ENCODE data around the gene NFIC.

The NFIC gene

DNA sequence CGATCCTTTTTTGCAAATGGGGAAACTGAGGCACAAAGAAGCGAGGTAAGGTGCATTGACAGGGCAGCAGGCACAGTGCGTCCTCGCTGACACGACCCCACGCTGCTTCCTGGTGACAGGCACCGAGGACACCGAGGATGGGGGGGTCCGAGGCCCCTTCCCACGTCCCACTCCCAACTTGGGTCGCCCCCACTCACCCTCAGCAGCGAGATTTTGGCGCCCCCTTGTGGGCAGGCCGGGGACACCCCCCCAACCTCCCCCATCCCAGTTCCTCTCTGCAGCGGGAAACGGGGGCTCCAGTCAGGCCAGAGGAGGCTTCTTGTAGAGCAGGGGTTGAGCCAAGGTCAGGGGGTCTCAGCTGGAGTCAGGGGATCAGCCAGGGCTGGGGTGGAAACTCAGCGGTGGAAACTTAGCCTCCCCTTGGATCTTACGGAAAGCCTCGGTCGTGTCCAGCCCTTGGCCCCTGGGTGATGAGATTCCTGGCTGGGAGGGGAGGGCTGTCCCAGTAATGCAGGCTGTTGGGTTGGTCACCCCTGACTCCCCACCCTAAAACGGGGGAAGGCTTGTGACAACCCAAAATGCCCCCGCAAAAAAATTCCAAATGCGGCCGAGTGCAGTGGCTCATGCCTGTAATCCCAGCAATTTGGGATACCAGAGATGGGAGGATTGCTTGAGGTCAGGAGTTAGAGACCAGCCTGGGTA, 105.7 kb downstream of the NFIC start:
- DNase-seq, result peak; percentile 30

DNA sequence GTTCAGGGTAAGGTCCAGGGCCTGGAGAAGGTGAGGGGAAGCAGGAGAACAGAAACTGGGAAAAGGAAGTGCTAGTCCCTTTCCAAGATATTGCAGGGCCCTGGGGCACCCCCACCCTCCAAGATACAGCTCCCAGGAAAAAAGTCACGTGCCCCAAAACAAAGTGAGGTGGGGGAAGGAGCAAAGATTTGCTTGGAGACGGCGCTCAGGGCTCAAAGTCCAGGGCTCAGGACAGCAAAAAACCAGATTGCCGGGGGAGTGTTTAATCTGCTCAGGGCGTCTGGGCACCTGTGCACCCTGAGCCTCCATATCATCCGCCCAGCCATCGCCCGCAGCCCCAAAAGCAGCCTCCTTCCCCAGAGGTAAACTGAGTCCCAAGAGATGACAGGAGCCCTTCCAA, 107.6 kb downstream of the NFIC start:
- no peak for DNase-seq

DNA sequence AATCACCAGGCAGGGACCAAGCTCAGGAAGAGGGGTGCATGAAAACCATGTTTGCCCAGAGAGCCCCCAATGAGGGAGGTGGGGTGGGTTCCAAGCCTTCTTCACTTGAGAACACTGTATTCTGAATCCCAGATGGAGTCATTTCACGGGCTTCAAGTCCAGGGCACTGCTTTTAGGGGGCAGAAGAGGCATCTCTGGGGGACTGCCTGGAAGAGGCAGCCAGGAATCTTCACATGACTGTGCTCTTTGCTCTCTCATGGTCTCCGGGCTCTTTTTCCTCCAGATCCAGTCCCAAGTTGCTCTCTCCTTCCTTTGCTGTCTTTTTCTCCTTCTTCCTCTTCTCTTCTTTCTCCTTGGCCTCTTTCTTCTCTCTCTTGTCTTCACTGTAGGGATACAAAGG, 108.2 kb downstream of the NFIC start:
- no peak for DNase-seq

DNA sequence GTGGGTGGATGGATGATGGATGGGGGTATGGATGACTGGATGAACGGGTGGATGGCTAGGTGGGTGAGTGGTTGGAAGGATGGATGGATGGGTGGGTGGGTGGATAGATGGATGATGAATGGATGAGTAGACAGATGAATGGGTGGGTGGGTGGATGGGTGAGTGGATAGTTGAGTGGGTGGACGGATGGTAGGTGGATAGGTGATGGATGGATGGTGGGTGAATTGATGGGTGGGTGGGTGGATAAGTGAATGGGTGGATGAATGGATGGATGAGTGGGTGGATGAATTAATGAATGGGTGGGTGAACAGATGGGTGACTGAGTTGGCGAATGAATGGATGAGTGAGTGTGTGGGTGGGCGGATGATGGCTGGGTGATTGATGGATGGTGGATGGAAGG, 109.1 kb downstream of the NFIC start:
- DNase-seq, result no peak

DNA sequence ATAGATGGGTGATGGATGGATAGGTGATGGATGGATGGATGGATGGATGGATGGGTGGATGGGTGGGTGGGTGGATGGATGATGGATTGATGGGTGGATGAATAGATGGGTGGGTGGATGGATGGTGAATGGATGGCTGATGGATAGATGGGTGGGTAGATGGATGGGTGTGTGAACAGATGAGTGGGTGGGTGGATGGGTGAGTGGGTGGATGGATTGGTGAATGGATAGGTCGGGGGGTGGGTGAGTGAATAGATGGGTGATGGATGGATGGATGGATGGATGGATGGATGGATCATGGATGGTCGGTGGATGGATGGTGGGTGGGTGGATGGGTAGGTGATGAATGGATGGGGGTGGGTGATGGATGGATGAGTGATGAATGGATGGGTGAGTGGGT, 110.4 kb downstream of the NFIC start:
- DNase-seq, result no peak

DNA sequence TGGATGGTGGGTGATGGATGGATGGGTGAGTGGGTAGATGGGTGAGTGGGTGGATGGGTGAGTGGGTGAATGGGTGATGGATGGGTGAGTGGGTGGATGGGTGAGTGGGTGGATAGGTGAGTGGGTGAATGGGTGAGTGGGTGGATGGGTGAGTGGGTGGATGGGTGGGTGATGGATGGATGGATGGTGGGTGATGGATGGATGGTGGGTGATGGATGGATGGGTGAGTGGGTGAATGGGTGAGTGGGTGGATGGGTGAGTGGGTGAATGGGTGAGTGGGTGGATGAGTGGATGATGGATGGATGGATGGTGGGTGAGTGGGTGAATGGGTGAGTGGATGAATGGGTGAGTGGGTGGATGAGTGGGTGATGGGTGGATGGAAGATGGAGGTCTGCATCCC, 111.1 kb downstream of the NFIC start:
- no peak for DNase-seq

DNA sequence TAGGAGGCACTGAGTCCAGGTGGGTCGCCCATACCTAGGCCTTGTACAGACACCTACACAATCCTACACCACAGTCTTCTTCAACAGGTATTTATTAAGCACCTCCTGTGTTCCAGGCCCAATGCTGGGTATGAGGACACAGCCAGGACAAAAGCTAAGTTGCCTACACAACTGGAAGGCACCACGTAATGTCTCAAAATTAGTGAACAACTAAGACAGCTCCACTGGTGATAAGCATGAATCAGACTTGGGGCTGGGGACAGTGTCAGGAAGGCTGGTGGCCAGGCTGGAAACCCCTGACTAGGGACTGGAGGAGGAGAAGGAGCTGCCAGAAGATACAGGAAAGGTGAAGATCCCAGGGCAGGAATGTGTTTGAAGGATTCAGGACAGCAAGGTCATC, 111.6 kb downstream of the NFIC start:
- no peak for DNase-seq

DNA sequence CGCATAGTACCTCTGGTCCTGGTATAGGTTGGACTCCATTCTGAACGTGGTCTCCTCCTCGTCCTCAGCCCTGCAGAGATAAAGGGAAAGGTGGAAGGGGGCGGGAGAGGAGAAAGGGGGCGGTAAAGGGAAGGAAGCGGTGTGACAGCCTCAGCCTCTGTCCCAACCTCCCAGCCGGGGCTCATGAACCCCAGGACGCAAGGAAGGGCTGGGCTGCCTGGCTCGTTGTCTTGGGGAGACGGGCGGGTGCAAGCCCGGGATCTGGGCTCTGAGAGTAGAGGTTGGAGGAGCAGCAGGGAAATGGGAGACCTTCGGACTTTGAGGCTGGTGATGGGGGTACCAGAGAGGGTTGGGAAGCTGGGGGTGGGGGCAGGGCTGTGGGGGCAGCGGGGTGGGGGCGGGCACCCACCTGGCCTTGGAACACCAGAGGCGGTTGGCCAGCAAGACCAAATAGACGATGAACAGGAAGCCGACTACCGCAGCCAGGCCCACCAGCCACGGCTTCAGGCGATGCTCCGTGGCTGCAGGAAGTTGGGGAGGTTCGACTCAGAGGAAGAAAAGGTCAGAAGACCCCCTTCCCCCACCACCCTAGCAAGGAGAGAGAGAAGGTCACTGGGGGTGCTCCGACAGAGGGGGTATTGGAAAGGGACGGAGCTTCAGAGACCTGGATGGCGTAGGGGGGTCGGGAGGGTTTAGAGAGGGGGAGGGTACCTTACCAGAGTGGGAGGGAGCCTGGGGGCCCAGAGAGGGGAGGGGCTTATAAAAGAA, 112.2 kb downstream of the NFIC start:
- DNase-seq, result no peak

DNA sequence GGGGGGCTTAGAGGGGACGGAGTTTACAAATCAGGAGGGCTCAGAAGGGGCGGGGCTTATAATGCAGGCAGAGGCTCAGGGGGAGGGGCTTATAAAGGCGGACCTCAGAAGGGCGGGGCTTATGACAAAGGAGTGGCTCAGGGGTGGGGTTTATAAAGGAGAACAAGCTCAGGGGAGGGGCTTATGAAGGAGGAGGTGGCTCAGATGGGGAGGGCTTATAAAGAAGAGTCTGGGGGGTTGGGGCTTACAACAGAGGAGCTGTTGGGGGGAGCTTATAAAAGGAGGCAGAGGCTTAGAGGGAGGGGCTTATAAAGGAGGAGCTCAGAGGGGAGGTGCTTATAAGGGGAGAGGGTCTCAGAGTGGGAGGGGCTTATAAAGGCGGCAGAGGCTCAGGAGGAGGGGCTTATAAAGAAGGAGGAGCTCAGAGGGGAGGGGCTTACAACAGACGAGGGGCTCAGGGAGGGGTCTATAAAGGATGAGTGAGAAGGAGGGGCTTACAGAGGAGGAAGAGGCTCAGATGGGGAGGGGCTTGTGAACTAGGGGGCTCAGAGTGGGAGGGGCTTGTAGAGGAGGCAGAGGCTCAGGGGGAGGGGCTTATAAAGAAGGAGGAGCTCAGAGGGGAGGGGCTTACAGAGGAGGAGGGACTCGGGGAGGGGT, 112.9 kb downstream of the NFIC start:
- DNase-seq, result peak; percentile 71

DNA sequence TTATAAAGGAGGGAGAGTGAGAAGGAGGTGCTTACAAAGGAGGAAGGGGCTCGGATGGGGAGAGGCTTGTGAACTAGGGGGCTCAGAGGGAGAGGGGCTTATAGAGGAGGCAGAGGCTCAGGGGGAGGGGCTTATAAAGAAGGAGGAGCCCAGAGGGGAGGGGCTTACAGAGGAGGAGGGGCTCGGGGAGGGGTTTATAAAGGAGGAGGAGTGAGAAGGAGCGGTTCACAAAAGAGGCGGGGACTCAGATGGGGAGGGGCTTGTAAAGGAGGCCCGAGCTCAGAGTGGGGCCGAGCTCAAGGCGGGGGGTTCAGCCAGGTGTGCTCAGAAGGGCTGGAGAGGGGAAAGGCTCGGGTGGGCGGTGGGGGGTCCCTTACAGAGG, 113.4 kb downstream of the NFIC start:
- peak; percentile 35 for DNase-seq

DNA sequence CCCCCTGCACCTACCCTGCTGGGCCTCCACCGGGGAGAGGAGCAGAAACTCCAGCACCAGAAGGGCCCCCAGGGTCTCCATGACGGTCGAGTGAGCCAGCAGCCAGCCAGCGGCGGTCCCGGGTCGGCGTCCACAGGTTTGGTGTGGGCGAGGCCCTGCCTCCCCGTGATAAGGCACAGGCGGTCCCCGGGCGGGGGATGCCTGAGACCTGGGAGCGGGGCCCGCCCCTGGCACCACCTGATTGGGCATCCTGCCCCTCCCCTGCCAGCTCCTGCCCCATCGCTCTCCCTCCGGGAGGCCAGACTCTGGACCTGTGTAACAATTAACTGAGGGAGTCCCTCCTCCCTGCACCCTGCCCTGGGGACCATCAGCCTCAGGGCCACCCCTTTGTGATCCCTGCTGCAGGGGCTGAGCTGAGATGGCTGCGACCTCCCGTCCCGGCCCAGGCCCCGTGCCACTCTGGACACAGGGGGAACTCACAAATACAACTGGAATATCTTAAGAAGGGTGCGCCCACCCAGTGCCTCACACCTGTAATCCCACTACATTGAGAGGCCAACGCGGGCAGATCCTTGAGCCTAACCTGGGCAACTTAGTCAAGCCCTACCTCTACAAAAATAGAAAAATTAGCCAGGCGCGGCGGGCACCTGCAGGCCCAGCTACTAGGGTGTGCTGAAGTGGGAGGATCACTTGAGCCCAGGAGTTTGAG, 114.2 kb downstream of the NFIC start, which contains the start of gene SMIM24:
Gene SMIM24, minus strand, starts transcription at position 143 of the 709 bp plus-strand sequence. Its CDS starts 62 bp downstream, at position 81.
- DNase-seq, result no peak

DNA sequence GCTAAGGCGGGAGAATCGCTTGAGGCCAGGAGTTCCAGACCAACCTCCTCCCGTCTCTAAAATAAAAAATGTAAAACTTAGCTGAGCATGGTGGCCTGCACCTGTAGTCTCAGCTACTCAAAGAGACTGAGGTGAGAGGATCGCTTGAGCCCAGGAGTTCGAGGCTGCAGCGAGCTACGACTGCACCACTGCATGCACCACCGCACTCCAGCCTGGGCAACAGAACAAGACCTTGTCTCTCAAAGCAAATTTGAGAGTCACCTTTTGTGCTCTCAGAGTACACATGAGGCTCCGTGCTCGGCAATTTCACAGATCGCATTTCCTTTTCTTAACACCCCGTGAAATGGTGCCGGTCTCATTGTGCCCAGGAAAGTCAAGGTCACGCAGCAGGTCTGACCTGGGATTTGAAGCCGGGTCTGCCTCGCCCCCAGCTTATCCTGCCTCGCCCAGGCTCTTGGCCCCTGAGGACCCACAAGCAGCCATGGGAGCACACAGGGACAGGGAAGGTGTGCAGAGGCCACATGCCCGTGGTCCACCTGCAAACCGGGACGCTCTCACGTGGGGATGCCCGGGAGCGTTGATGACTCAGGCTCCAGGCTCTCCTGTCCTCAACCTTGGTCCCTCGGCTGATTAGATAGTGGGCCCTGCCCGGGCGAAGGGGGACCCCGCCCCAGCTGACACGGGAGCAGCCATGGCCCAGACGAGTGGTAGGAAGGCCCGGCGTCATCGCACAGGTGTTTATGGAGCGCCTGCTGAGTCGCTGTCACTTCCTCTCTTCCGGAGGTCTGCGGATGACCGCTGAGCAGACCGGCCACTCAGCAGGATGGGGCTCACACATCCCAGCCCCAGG, 115.1 kb downstream of the NFIC start:
- no peak for DNase-seq

DNA sequence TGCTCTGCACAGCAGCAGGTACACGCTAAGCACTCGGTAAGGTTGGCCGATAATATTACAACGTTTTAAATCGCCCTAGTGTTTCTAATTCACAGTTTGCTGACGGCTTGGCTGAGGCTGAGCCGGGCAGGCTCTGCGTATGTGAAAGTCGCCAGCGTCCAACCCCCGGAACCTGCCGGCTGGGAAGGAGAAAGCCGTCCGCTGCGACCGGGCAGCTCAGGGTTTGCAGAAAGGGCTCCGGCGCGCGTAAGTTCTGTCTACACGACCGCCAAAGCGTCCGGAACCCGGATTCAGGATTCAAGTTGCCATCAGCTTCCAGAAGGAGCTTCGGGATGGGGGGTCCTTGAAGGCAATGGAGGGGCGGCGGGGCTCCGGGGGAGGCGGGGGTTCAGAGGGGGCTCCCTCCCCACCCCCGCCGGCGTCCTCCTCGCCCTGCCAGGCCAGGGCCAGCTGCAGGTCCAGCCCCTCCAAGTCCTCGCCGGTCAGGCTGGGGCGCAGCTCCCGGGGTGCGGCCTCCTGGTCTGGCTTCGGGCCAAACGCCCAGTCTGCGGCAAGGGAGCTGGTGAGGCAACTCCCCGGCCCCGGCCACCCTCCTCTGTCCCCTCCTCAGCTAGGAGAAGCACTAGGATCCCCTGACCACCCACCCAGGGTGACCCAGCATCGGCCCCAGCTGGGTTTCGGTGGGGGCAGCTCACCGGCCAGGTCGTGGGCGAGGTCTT, 116.3 kb downstream of the NFIC start:
- DNase-seq, result no peak

DNA sequence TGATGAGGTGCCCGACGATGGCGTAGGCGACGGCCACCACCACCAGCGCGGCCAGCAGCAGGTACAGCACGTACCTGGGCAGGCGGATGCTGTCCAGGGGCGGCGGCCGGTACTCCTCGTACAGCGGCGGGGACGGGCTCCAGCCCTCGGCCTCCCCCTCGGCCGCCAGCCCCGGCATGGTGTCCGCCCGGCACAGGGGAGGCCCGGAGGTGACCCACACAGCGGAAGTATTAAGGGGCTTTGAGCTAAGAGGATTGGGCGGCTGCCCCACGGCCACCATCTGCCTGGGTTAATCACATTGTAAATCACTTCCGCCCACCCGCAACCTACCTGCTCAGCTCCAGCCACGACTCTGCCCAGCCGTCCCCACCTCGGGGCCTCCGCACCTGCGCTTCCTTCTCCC, 116.8 kb downstream of the NFIC start, which contains the start of gene SMIM44:
Gene SMIM44, minus strand, starts transcription at position 216 of the 403 bp plus-strand sequence. Its CDS starts 38 bp downstream, at position 178.
- DNase-seq, result no peak

DNA sequence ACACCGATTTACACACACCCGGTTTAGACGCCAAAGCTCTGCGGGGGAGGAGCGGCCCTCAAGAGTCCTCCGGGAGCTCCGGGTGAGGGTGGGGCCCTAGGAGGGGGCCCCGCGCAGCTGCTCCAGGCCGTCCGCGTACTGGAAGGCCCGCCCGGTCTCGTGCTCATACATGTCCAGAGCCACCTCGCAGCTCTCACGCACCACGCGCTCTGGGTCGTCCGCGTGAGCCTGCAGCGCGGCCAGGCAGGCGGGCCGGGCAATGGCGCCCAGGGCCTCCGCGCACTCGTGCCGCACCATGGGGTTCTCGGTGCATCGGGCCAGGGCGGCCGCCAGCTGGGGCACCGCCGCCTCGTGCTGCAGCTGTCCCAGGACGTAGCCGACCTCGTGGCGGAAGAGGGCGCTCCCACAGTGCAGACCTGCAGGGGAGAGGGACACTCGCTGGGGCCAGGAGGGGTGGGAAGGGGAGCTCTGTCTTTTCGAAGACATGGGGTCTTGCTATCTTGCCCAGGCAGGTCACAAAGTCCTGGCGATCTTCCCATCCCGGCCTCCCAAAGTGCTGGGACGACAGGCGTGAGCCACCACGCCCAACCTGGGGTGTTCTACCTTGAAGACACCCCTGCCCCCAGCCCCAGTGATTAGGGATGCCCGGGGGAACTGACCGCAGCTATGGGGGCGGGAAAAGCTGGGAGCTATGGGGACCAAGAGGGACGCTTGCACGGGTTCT, 125.2 kb downstream of the NFIC start:
- DNase-seq, result no peak

DNA sequence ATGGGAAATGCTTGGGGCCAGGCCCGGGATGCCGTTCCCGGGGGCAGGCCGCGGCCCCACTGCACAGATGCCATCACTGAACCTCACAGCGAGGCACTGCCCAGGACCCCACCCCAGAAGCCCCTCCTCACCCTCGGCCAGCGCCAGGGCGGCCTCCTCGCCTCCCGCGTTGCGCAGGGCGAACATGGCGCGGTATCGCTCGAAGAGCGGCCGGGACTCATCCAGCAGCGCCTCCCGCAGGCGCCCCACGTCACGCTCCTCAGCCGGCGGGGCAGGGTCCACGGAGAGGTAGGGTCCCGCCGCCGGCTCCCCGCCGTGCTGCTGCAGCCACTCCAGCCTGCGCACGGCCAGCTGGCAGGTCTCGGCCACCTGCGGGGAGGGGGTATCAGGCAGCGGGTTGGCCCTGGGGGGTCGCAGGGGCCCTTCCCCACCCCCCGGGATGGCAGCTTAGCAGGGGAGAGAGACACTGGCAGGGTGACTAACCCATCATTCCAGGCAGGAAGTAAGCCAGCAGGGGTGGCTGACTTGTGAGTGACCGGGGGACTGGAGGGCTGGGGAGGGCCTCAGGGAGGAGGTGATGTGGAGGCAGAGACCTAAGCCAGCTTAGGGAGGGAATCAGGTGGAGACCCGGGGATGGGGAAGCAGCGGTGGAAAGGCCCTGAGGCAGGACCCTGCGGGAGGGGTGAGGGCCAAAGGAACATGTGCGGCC, 125.9 kb downstream of the NFIC start:
- DNase-seq, result no peak

DNA sequence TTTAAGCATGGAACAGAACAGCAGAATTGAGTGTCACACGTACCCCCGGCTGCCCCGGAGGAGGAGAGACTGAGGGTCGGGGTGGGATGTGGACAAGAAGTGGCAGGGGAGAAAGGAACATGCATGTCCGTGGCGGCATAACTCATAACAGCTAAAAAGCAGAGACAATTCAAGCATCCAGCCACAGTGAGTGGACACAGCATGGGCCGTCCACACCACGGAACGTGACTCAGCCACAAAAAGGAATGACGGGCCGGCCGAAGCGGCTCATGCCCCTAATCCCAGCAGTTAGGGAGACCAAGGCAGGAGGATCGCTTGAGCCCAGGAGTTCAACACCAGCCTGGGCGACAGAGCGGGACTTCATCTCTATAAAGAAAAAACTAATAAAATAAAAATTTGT, 126.5 kb downstream of the NFIC start:
- DNase-seq, result no peak

DNA sequence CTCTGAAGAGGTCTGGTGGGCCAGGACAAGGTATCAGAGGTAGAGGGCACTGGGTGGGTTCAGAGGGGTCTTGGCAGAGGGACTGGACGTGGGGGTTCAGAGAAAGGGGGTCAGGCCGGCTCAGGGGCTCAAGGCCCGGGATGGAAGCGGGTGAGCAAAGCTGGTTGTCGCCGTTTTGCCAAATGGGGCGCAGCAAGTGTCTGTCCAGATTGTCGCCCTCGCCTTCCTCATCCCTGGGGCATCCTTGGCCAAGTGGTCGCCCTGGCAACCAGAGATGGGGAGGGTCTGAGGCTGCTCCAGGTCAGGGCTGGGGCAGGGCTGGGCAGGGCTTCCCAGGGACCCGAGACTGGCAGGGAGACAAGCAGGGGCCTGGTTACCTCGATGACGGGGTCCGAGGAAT, 127.3 kb downstream of the NFIC start:
- DNase-seq, result no peak

DNA sequence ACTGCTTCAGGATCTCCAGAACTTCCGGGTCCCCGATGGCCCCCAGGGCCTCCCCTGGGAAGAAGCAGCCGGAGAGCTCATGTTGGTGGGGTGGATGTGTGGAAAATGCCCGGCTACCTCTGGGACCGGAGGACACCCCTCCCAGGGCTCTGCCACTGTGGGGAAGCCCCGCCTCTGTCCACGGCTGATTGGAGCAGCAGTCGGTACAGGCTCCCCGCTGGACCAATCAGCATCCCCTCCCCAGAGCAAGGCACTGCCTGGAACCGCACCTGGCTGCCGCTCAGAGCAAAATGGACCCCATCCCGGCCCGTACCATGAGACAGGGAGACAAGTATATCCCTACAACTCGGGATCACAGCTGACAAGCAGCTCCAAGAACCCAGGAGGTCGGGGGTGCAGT, 127.7 kb downstream of the NFIC start:
- DNase-seq, result peak; percentile 35

DNA sequence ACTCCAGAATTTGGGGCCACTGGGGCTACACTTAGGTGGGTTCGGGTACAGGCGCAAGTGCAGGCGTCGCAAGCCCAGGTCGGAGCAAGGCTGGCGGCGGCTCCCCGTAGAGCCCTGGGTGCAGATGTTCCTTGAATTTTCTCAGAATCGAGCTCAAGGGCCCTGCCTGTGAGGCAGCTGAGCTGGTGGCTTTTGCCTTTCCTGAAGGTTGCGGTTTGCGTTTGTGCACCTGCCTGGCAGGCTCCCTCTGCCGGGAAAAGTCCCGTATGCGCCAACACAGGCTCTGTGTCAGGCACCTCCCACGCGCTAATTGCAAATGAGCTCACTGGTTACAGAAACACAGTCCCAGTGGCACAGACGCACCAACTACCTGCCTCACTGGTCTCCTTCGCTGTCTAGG, 128.2 kb downstream of the NFIC start:
- peak; percentile 60 for DNase-seq
